ENCODE results near the gene ZCCHC3.
"Not testable (repeated sequence)": the region's sequence is repeated elsewhere in the genome, so short reads cannot be mapped to it uniquely, and the experiment has no call there.

Gene ZCCHC3, protein sequence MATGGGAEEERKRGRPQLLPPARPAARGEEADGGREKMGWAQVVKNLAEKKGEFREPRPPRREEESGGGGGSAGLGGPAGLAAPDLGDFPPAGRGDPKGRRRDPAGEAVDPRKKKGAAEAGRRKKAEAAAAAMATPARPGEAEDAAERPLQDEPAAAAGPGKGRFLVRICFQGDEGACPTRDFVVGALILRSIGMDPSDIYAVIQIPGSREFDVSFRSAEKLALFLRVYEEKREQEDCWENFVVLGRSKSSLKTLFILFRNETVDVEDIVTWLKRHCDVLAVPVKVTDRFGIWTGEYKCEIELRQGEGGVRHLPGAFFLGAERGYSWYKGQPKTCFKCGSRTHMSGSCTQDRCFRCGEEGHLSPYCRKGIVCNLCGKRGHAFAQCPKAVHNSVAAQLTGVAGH

DNA sequence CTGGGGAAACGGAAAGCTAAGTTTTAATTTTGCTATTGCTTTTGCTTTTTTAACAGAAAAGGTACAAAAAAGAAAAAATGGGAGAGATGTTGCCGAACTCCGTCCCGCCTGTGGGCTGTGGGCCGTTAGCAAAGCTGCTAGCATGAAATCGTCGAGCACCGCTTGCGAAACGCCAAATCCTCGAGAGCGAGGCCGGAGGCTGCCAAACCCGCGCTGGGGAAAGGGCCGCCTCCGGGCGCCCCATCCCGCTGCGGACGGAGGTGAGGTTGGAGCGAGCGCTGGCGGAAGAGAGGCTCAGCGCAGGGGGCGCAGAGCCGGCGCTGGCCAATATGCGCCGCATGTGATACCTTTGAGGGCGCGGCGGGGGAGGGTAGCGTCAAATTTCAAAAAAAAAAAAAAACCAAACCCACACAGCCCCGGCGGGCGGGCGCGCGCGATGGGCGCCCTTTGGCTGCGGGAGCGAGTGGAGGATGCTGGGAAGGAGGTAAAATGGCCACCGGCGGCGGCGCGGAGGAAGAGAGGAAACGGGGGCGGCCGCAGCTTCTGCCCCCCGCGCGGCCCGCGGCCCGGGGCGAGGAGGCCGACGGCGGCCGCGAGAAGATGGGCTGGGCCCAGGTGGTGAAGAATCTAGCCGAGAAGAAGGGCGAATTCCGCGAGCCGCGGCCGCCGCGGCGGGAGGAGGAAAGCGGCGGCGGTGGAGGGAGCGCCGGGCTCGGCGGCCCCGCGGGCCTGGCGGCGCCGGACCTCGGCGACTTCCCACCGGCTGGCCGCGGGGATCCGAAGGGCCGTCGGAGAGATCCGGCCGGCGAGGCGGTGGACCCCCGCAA is at the start of gene ZCCHC3:
ZCCHC3 (plus strand) TSS at position 473 of the 827 bp plus-strand sequence; CDS start at position 490, 17 bp downstream.
- Histone ChIP-seq H3K36me3 (ENCODE audit: control insufficient read depth, insufficient read depth, low read length) (no peaks in the 10 kb centered on the region), H3K4me1 (ENCODE audit: control insufficient read depth, insufficient read depth, low read length) (peaks cover 24% of the 10 kb centered on the region), H3K27me3 (ENCODE audit: control insufficient read depth, insufficient read depth, low read length) (no peaks in the 10 kb centered on the region), H3K4me3 (ENCODE audit: low read length) (peak within 1 kb of the TSS; percentile 93), H3K9me3 (ENCODE audit: control insufficient read depth, low read length) (no peaks in the 10 kb centered on the region), H3K9ac (ENCODE audit: low read length) (peak within 1 kb of the TSS; percentile 97)

DNA sequence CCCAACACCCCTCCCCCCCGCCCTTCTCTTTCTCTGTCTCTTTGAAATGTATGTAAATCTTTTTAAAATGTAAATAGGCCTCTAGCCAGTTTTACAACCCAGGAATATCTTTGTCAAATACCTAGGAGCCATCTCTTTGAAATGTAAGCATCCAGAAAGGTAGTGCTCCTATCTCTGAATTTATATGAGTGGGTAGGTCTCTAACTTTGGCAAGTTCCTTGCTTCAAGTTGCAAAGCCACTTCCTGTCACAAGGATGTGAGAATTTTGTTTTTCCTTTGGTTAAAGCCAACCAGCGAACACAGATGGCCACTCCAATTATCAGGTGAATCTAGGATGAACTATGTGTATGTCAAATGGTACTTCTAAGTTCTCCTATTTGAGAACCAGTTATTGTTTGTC is 46.0 kb upstream of the ZCCHC3 start:
- Histone ChIP-seq H3K9me3 (ENCODE audit: control insufficient read depth, low read length) (no peaks in the 10 kb centered on the region), H3K9ac (ENCODE audit: low read length) (no peak overlapping the region), H3K4me3 (ENCODE audit: low read length) (no peak overlapping the region), H3K36me3 (ENCODE audit: control insufficient read depth, insufficient read depth, low read length) (no peaks in the 10 kb centered on the region), H3K27me3 (ENCODE audit: control insufficient read depth, insufficient read depth, low read length) (no peaks in the 10 kb centered on the region), H3K4me1 (ENCODE audit: control insufficient read depth, insufficient read depth, low read length) (no peaks in the 10 kb centered on the region)

DNA sequence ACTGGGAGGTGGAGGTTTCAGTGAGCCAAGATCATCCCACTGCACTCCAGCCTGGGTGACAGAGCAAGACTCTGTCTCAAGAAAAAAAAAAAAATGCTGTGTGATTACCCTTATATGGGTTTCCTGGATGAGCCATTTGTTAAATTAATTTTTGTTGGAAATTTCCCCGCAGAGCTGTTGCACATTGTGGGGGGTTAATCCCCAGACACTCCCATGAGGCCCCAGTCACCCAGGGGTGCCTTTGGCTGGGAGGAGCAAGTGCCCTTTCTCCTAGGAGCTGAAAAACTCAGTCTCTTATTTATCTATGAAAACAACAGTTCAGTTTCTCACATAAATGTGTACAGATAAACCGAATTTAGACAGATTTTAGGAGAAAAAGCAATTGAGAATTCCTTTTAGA is 44.6 kb upstream of the ZCCHC3 start:
- H3K9me3 ChIP-seq (ENCODE audit: control insufficient read depth, low read length), result no peaks in the 10 kb centered on the region
- H3K9ac ChIP-seq (ENCODE audit: low read length), result no peak overlapping the region
- H3K36me3 ChIP-seq (ENCODE audit: control insufficient read depth, insufficient read depth, low read length), result no peaks in the 10 kb centered on the region
- H3K4me3 ChIP-seq (ENCODE audit: low read length), result no peak overlapping the region
- no peaks in the 10 kb centered on the region for H3K27me3 ChIP-seq (ENCODE audit: control insufficient read depth, insufficient read depth, low read length)
- no peaks in the 10 kb centered on the region for H3K4me1 ChIP-seq (ENCODE audit: control insufficient read depth, insufficient read depth, low read length)

DNA sequence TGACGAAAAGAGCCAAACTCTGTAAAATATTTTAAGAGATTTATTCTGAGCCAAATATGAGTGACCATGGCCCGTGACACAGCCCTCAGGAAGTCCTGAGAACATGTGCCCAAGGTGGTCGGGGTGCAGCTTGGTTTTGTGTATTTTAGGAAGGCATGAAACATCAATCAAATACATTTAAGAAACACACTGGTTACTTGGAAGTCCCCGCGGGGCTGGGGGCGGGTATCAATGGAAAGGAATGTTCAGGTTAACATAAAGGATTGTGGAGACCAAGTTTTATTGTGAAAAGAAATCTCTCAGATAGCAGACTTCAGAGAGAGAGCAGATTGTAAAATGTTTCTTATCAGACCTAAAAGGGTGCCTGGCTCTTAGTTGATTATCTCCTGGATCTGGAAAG is 43.9 kb upstream of the ZCCHC3 start:
- not testable (repeated sequence) for H3K9ac ChIP-seq (ENCODE audit: low read length); H3K27me3 ChIP-seq (ENCODE audit: control insufficient read depth, insufficient read depth, low read length)

DNA sequence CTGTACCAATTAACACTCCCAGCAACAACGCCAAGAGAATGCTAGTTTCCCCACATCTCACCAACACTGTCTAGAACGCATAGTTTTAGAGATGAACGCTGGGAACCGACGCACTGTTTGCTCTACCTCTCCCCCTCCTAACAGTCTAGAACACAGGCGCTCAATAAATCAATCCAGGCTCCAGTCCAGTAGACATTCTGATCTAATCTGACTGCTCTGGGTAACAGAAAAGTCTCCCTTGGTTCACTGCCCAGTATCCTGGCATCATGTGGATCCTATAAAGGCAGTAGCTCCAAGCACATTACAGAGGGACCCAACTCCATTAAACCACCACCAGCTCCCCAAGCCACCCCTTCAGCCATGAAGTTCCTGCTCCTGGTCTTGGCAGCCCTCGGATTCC is 40.0 kb upstream of the ZCCHC3 start, which contains the start of gene DEFB132:
DEFB132 (plus strand) TSS at position 306 of the 400 bp plus-strand sequence; CDS start at position 361, 55 bp downstream.
- no peaks in the 10 kb centered on the region for H3K4me1 ChIP-seq (ENCODE audit: control insufficient read depth, insufficient read depth, low read length)
- no peaks in the 10 kb centered on the region for H3K36me3 ChIP-seq (ENCODE audit: control insufficient read depth, insufficient read depth, low read length)
- H3K9ac ChIP-seq (ENCODE audit: low read length), result no peak within 1 kb of the TSS
- no peaks in the 10 kb centered on the region for H3K9me3 ChIP-seq (ENCODE audit: control insufficient read depth, low read length)
- no peak within 1 kb of the TSS for H3K4me3 ChIP-seq (ENCODE audit: low read length)
- no peaks in the 10 kb centered on the region for H3K27me3 ChIP-seq (ENCODE audit: control insufficient read depth, insufficient read depth, low read length)

More for the DNA sequence above, 43.9 kb upstream of the ZCCHC3 start:
- H3K4me3 ChIP-seq (ENCODE audit: low read length); H3K36me3 ChIP-seq (ENCODE audit: control insufficient read depth, insufficient read depth, low read length); H3K4me1 ChIP-seq (ENCODE audit: control insufficient read depth, insufficient read depth, low read length); H3K9me3 ChIP-seq (ENCODE audit: control insufficient read depth, low read length): not testable (repeated sequence)

DNA sequence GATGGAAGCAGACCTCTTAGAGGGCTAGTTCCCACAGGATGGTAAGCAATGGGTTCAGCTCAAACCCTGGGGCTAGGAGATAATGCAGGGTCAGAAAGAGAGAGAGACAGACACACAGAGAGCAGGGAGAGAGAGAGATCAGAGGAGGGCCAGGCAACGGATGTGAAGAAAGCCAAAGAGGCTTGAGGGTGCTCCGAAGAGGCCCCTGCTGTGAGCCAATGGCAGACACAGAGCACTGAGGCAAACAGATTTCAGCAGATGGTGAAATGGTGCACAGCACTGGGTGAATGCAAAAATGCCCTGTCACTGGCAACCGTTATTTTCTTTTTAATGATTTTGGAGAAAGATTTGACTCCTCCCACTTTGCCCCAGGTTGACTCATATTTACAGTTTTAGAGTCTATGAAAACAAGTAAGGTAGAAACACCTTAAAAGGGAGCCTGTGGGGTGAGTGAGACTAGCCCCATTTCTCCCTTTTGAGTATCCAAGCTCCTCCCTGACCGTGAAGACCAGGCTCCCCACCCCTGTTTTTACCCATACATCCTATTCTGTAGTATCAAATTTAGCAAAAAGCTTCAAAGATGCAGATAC is 39.0 kb upstream of the ZCCHC3 start:
- Histone ChIP-seq H3K9ac (ENCODE audit: low read length) (no peak overlapping the region), H3K27me3 (ENCODE audit: control insufficient read depth, insufficient read depth, low read length) (no peaks in the 10 kb centered on the region), H3K4me3 (ENCODE audit: low read length) (no peak overlapping the region), H3K4me1 (ENCODE audit: control insufficient read depth, insufficient read depth, low read length) (no peaks in the 10 kb centered on the region), H3K36me3 (ENCODE audit: control insufficient read depth, insufficient read depth, low read length) (no peaks in the 10 kb centered on the region), H3K9me3 (ENCODE audit: control insufficient read depth, low read length) (no peaks in the 10 kb centered on the region)

DNA sequence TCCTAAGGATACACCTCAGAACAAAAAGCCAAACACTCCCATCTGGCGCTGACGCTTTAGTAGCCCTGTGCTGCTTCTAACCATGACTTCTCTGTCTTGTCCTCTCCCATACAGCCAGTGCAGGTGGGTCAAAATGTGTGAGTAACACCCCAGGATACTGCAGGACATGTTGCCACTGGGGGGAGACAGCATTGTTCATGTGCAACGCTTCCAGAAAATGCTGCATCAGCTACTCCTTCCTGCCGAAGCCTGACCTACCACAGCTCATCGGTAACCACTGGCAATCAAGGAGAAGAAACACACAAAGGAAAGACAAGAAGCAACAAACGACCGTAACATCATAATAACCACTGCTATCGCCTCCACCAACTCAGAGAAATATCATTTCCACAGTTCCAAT is 38.4 kb upstream of the ZCCHC3 start:
- Histone ChIP-seq H3K9ac (ENCODE audit: low read length) (no peak overlapping the region), H3K4me1 (ENCODE audit: control insufficient read depth, insufficient read depth, low read length) (no peaks in the 10 kb centered on the region), H3K9me3 (ENCODE audit: control insufficient read depth, low read length) (no peaks in the 10 kb centered on the region), H3K4me3 (ENCODE audit: low read length) (no peak overlapping the region), H3K27me3 (ENCODE audit: control insufficient read depth, insufficient read depth, low read length) (no peaks in the 10 kb centered on the region), H3K36me3 (ENCODE audit: control insufficient read depth, insufficient read depth, low read length) (no peaks in the 10 kb centered on the region)

DNA sequence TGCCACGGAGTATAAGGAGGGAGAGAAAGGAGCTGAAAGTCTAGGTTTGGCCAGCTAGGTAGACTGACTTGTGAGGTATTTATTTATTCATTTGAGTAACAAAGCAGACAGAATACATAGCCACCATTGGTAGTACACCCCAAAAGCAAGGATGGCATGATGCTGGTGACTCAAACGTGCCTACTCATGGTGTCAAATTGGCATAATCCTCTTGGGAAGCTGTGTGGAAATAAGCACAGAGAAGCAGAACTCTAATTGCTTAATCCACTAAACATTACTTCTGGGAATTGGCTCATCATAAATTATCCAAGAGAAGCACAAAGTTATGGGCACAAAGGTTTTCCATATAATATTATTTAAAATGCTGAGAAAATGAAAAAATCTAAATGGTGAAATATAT is 37.4 kb upstream of the ZCCHC3 start:
- Histone ChIP-seq H3K9me3 (ENCODE audit: control insufficient read depth, low read length) (no peaks in the 10 kb centered on the region), H3K4me1 (ENCODE audit: control insufficient read depth, insufficient read depth, low read length) (no peaks in the 10 kb centered on the region), H3K9ac (ENCODE audit: low read length) (no peak overlapping the region), H3K27me3 (ENCODE audit: control insufficient read depth, insufficient read depth, low read length) (no peaks in the 10 kb centered on the region), H3K36me3 (ENCODE audit: control insufficient read depth, insufficient read depth, low read length) (no peaks in the 10 kb centered on the region), H3K4me3 (ENCODE audit: low read length) (no peak overlapping the region)

DNA sequence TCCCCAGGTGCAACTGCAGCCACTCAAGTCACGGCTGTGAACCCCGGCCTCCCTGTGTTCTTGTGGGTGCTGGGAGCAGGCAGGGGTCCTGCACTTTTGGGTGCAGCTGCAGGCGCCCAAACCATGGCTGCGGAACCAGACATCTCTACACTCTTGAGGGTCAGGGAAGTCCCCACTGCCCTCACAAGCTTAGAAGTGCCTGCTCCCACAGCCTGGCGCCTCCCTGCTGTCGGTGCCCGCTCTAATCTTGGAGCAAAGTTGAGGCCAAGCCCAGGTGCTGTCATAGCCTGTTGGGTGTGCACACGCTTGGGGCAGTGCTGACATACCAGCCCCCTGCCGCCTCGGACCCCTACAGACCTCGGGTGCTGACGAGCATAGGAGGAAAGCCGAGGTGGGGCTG is 33.7 kb upstream of the ZCCHC3 start:
- no peak overlapping the region for H3K4me3 ChIP-seq (ENCODE audit: low read length)
- H3K9ac ChIP-seq (ENCODE audit: low read length), result no peak overlapping the region
- peaks cover 4% of the 10 kb centered on the region for H3K27me3 ChIP-seq (ENCODE audit: control insufficient read depth, insufficient read depth, low read length)
- no peaks in the 10 kb centered on the region for H3K4me1 ChIP-seq (ENCODE audit: control insufficient read depth, insufficient read depth, low read length)
- no peaks in the 10 kb centered on the region for H3K9me3 ChIP-seq (ENCODE audit: control insufficient read depth, low read length)
- H3K36me3 ChIP-seq (ENCODE audit: control insufficient read depth, insufficient read depth, low read length), result no peaks in the 10 kb centered on the region

DNA sequence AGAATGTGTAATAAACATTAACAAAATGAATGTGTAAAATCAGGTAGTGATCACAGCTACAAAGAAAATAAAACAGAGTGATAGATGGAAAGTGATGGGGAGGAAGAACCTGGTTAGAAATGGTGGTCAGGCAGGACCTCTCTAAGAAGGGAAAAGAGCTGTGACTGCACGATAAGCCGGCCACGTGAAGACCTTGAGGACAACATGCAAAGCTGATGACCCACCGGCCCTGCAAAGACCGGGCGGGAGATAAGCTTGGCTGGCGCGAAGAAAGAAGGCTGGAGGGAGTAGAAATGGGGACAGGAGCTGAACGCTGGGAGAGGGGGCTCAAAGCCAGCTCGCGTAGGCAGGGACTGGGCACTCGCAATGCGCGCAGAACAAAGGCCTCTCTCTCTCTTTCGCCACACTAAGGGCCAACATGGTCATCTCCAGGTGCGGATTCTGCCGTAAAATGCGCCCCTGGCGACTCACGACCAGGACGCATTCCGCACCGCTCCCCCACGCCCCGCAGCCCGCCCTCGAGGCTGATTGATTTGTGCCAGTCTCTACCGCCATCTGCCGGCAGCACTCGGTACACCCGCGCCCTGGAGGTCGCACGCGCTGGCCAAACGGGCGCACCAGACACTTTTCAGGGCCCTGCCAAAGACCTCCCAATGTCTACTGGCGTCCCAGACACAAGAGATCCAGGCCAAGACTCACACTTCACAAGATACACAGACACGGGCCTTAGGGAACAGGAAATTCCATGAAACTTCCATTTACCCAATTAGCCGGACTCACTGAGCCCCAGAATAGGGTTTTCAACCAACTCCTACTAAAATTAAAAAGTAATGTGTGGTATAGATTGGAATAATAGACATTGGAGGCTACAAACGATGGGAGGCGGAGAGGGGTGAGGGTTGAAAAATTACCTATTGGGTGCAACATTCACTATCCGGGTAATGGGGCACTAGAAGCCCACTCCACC is 30.5 kb upstream of the ZCCHC3 start:
- no peaks in the 10 kb centered on the region for H3K4me1 ChIP-seq (ENCODE audit: control insufficient read depth, insufficient read depth, low read length)
- no peaks in the 10 kb centered on the region for H3K9me3 ChIP-seq (ENCODE audit: control insufficient read depth, low read length)
- H3K4me3 ChIP-seq (ENCODE audit: low read length), result no peak overlapping the region
- peak overlapping the region; percentile 0 for H3K9ac ChIP-seq (ENCODE audit: low read length)
- H3K27me3 ChIP-seq (ENCODE audit: control insufficient read depth, insufficient read depth, low read length), result peaks cover 4% of the 10 kb centered on the region
- H3K36me3 ChIP-seq (ENCODE audit: control insufficient read depth, insufficient read depth, low read length), result no peaks in the 10 kb centered on the region

DNA sequence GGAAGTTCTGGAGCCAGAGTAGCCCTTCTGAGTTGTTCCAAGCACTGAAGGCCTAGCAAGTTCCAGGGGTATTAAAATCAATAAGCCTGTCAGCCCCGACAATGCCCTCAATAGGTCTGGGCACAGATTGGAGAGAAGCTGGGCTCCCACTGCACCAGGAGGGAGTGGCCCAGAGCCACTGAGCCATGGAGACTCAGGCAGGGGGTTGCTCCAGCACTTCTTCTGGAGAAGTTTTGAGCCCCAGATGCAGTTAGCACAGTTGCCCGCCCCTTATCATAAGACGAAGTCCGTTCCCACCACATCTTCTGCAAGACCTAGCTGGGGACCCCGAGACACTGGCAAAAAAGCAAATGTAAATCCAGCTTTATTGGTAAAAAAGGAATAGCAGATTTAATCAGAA is 26.9 kb upstream of the ZCCHC3 start:
- H3K4me1 ChIP-seq (ENCODE audit: control insufficient read depth, insufficient read depth, low read length), result no peaks in the 10 kb centered on the region
- H3K9ac ChIP-seq (ENCODE audit: low read length), result no peak overlapping the region
- no peak overlapping the region for H3K4me3 ChIP-seq (ENCODE audit: low read length)
- H3K36me3 ChIP-seq (ENCODE audit: control insufficient read depth, insufficient read depth, low read length), result no peaks in the 10 kb centered on the region
- H3K9me3 ChIP-seq (ENCODE audit: control insufficient read depth, low read length), result no peaks in the 10 kb centered on the region
- H3K27me3 ChIP-seq (ENCODE audit: control insufficient read depth, insufficient read depth, low read length), result peaks cover 4% of the 10 kb centered on the region
